Kidney glomerular epithelial cell (primary cell): ENCODE results near the gene MBTD1.
"Not testable (repeated sequence)": the region's sequence is repeated elsewhere in the genome, so short reads cannot be mapped to it uniquely, and the experiment has no call there.

Source experiments
- DNase-seq: peaks from one replicate; lab custom pipeline; 2025; lab: John Stamatoyannopoulos, UW

The MBTD1 gene

DNA sequence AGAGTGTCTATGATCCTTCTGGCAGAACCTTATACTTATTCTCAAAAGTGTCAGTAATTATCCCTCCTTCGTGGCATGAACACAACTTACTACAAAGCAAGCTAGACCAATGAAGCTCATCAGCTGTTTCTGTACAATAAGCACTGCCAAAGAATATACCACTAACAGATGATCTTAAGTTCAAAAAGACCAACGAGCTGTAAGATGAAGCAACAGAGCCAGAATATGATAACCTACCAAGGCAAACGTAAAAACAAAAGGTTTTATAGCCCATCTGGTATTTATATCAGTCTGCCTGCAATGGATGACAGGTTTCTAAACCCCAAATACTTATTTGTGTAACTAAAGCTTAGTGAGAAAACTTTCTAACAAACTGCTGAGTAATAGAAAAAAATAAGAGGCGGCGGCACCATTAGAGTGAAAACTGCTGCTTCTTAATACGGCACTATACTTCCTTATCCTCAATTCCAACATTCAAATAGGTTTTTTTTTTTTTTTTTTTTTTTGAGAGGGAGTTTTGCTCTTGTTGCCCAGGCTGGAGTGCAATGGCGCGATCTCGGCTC, 71.5 kb downstream of the MBTD1 start:
- no peak for DNase-seq

DNA sequence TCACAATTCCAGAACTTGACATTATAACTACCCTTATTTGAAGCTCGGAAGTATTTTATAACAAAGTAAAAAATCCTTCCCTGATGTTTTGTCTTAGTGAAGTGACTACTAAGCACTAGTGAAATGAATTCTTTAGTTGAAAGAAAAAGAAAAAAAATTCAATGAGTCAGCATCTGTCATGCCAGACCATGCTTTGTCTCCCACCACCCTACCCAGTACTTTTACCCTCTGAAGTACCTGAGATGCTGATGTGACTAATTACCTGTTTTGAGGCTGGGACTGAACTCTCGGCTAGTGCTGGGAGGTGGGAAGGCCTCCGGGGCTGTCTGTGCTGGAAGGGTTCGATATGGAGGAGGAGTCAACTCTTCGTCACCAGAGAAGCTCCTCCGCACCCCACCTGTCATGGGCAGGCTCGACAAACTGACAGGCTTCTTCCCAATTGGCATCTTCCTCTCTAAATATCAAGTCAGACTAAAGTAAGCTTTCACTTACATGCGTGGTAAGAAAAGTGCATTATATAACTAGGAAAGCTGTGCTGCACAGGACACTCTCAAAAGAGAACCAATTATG, 74.0 kb downstream of the MBTD1 start:
- DNase-seq = no peak

DNA sequence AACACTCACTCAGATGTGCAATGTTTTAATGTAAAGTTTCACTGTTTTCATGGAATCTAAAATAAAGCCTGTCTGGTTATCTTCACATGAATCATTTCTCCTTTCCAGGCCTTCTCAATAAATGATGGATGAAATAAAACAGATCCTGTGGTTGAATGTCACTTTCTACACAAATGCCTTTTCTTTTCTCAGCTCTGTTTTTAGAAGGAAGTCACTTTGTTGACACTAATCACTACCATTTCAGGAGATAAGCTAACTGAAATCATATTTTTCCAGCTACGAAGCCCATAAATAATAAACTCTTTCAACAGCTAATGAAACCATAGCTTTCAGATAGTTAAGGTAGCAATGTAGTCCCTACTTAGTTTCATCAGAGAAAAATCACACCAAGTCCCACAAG, 75.7 kb downstream of the MBTD1 start:
- no peak for DNase-seq

DNA sequence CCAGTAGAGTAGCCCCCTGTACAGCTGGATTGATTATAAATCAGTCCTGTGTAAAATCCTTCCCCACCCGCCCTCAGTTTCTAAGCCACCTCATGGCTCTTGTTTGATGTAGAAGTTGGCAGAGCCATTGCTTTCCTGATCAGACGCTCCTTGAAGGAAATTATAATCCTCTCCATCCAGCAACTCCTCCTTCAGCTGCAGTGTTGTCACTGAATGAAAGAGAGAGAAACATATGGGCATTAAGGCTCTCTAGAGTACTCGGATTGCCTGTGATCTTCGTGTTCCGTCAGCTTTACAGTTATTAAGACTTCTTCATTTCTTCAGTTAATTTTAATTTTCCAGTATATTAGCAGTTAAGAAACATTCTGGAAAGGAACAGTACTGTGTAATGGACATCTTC, 79.4 kb downstream of the MBTD1 start:
- no peak for DNase-seq

DNA sequence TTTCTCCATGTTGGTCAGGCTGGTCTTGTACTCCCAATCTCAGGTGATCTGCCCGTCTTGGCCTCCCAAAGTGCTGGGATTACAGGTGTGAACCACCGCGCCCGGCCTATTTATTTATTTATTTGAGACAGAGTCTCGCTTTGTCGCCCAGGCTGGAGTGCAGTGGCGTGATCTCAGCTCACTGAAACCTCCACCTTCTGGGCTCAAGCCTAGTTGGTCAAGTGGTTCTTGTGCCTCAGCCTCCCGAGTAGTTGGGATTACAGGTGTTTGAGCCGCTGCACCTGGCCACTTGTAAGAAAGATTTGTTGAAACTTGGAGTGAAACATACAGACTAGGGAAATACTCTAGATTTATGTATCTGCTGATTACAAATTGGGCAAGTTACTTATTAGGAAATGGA, 87.8 kb downstream of the MBTD1 start:
- DNase-seq = not testable (repeated sequence)

DNA sequence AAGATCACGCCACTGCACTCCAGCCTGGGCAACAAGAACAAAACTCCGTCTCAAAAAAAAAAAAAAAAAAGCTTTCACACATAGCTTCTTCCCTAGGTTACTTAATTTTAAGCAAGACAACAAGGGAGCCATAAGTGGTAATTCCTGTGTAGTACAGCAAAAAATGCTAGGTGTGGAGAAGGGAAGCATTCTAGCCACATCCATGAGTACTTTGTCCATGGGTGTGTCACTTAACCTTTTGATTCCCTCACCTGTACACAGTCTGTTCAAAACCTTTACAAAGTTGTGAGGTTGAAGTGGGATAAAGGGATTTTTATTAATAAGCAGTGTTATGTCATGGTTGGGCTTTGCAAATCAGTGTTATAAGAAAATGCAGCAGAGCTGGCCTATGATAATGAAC, 89.1 kb downstream of the MBTD1 start:
- DNase-seq = no peak

DNA sequence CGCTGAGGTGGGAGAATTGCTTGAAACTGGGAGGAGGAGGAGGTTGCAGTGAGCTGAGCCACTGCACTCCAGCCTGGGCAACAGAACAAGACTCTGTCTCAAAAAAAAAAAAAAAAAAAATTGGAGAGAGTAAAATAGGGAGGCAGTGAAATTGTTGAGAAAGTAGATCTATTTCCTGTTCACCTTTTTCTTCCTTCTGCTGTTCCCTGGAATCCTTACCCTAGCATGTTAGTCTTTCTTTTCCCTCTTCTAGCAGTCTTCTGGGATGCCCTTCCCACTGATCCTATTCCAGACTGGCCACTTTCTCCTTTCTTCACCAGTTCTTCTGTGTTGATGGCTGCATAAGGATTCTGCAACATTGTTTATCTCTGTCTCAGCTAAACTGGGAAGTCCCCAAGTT, 90.5 kb downstream of the MBTD1 start:
- no peak for DNase-seq

DNA sequence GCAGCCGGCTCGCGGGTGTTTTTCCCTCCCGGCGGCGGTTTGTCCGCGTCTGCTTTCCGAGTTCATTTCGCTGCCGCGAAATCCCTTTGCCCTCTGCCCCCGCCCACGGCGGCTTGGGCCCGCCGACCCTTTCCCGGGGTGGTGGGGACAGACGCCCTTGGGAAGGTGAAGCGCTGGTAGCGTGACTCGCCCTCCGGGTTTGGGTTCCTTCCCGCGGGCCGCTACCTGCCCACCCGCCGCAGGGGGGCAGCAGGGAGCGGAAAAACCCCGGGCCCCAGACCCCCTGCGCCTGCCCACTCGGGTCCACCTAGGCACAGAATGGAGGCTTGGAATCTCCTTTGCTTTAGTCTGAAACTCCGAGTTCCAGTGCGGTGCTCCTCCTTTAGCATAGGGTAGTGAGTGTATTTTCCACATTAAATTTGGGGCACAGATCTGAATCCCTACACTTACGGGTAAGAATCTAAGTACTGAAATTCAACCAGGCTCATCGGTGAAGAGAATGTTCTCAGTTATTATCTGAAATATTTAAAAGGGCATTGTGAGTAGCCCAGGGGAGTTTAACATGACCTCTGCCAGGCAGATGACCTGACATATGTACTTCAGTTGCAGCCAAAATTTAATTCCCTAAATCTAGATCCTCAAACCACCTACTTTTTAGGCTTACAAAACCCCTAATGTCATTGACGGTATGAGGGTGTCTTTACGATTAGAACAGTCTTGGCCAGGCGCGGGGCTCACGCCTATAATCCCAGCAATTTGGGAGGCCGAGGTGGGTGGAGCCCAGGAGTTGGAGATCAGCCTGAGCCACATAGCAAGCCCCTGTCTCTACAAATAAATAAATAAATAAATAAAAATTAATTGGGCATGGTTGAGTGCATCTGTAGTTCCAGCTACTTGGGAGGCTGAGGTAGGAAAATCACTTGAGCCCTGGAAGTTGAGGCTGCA, 92.6 kb downstream of the MBTD1 start:
- DNase-seq = peak; percentile 46

DNA sequence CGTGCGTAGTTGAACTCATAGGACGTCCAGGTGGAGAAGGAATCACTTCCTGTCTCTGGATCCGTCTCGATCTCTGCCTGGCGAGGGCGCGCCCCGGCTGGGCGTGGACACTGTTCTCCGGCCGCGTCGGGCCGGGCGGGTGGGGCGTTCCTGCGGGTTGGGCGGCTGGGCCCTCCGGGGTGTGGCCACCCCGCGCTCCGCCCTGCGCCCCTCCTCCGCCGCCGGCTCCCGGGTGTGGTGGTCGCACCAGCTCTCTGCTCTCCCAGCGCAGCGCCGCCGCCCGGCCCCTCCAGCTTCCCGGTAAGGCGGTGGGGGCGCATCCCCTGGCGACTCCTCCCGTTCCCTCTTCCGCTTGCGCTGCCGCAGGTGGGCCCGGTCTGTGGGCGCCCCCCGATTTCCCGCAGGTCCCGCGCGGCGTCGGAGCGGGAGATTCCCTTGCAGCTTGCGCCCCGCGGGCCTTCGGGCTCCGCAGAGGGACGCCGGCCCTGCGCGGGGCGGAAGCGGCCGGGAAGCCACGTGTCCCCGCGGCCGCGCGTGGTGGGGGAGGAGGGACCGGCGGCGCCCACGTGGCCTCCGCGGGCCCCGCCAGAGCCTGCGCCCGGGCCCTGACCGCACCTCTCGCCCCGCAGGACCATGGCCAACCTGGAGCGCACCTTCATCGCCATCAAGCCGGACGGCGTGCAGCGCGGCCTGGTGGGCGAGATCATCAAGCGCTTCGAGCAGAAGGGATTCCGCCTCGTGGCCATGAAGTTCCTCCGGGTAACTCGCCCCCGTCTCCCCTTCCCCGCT, 93.5 kb downstream of the MBTD1 start, which contains the start of gene NME2:
NME2 (plus strand) TSS at position 214 of the 789 bp plus-strand sequence; CDS start at position 634, 420 bp downstream.
- DNase-seq = peak; percentile 81

DNA sequence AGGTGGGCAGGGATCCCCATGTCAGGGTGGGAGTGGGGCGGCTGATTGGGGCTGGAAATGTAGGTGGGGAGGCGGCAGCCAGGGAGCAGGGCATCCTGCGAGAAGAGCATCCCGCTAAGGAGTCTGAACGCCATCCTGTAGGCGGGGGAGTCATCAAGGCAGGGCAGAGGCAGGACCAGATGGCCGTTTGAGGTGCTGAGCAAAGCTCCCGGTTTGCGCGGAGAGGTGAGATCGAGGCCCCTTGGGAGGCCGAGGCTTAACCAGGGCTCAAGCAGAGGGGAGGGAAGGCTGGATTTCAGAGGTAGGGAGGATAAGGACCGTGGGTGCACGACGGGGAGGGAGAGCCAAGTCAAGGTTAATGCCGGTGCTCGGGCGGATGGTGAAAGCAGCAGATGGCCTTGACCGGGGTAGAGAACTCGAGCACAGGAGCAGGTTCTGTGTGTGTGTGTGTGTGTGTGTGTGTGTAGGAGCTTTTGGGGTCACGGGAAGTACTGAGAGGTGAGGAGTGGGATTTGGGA, 94.1 kb downstream of the MBTD1 start:
- no peak for DNase-seq

DNA sequence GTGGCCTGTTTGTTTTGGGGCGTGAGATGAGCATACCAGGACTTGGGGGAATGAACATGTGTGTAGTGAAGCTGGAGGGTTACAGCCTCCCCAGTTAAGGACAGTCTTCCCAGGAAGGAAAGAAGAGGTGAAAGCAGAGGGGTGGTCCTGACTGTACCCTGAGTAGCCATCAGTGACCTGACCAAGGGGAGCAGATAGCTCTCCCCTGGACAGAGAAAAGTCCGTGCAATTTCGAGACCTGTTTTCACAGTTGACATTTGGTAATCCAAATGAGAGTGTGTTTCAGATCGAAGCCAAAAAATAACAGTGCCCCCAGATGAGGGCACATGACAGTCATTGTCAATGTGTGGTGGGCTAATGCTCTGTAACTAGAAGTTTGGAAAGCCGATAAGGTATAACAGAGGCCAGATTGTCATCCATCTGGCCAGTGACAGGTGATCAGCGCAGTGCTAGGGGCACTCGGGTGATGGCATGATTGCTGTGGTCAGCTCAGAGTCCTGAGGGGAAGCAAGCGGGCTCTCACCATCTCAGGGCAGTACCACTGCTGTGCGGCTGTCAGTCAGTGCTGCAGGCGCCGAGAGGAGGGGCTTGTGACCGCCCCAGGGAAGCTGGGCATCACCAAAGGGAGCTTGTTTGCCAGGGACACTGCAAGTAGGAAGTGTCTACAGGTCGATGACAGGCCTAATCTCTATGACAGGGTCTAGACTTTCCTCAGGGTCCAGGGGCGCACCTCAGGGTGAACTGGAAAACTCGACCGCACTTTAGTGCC, 94.8 kb downstream of the MBTD1 start:
- DNase-seq = no peak

DNA sequence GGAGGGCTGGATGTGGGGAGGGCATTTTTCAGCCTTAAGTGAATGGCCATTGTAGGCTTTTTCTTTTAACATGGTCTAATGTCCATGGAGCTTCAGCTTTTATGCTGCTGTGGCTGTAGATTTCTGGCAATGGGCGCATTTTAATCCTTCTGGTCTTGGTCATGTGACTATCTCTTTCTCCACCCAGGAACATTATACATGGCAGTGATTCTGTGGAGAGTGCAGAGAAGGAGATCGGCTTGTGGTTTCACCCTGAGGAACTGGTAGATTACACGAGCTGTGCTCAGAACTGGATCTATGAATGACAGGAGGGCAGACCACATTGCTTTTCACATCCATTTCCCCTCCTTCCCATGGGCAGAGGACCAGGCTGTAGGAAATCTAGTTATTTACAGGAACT, 98.3 kb downstream of the MBTD1 start:
- no peak for DNase-seq

DNA sequence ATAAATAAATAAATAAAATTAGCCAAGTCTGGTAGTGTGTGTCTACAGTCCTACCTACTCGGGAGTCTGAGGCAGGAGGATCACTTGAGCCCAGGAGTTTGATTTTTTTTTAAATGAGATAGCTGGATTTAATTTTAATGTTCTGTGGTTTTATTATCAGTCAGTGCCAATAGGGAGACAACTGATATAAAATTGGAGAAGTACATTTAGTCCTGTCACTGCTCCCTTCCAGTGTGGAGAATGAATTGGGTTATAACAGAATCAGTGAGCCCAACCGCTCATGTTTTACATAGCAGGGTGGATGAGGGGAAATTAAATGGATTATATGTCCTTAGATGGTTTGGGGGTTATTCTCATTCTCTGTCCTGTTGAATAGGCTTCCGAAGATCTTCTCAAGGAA, 100.2 kb downstream of the MBTD1 start:
- DNase-seq = no peak

DNA sequence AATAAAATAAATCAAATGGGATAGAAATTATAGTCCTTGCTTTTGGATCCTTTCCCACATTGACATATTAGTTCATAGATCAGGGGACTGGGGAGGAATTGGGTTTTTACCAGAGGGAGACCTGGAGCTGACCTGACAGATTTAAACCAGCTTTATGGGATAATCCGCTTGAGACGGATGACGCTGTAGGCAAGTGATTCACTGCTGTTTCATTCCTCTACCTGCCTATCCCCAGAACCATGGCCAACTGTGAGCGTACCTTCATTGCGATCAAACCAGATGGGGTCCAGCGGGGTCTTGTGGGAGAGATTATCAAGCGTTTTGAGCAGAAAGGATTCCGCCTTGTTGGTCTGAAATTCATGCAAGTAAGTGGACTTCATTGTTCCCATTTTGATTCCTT, 104.4 kb downstream of the MBTD1 start:
- DNase-seq = no peak

DNA sequence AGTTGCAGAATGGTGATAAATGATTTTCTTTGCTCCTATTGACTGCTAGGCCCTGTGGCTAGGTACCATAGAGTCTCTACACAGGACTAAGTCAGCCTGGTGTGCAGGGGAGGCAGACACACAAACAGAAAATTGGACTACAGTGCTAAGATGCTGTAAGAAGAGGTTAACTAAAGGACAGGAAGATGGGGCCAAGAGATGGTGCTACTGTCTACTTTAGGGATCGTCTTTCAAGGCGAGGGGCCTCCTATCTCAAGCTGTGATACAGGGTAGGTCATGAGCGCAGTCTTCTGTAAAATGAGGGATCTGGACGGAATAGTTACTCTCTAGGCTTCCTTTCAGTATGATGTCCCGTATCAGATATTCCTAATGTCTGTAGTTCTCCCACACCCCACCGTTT, 105.7 kb downstream of the MBTD1 start:
- no peak for DNase-seq

DNA sequence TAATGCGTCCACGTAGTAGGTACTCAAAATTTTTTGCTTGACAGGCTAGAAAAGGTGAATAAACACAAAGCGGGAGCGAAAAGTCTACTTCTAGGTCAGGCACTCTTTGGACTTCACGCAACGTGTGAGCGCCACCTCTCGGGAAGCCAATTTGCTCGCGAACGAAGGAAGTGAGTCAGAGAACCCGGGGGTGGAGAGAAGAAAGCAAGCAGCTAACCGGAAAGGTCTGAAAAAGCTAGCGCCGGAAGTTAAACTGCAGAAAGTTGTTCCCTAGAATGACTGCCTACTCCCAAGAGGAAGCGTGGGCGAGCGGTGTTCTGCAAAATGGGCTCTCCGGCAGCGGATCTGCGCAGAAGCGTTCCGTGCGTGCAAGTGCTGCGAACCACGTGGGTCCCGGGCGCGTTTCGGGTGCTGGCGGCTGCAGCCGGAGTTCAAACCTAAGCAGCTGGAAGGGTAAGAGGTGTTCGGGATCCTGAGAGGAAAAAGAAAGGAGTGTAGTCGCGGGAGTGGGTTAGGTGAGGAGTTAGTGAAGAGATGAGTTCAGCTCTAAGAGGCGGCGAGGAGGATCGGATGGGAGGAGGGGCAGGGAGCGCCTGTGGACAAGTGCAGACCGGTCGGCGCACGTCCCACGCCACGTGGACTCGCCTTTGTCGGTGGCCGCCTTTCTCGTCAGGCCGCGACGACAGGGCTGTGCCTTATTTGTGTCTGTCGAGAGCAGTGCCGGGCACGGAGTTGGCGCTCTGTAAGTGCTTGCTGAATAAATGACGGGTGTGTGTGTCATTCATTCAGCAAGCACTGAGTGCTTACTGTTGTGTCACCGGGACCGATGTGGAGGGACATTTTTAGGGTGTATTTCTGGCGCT, 106.4 kb downstream of the MBTD1 start, which contains the start of gene NME1:
NME1 (plus strand) TSS at position 350 of the 863 bp plus-strand sequence. CDS start 2,096 bp downstream, outside the sequence.
- peak; percentile 99 for DNase-seq

DNA sequence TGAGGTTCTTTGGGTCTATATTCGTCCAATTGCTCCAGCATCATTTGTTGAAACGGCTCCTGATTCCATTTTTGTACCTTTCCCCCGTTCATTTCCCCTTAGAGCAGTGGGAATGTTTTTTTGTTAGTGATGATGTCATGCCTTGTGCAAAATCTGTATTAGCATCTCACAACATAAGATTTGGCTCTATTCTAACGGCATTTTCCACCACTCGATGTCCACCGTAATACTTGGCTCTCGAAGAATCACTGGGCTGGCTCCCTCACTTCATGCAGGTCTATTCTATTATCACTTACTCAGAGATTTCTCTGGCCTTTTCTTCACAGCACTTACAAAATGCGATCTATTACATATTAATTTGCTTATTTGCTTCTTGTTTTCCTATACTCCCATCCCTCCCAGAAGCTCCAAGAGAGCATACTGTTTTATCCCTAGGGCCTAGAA, 107.1 kb downstream of the MBTD1 start:
- DNase-seq = no peak

DNA sequence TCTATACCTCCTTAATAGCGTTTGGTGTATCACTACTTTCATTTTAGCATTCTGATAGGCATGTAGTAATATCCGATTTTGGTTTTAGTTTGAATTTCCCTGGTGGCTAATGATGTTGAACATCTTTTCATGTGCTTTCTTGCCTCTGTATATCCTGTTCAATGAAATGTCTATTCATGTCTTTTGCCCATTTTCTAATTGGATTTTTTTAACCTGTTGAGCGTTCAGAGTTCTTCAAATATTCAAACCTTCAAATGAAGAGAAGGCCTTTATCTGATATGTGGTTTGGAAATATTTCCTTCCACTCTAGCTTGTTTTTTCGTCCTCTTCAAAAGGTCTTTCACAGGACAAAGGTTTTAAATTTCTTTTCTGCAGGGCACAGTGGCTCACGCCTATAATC, 108.9 kb downstream of the MBTD1 start:
- no peak for DNase-seq

DNA sequence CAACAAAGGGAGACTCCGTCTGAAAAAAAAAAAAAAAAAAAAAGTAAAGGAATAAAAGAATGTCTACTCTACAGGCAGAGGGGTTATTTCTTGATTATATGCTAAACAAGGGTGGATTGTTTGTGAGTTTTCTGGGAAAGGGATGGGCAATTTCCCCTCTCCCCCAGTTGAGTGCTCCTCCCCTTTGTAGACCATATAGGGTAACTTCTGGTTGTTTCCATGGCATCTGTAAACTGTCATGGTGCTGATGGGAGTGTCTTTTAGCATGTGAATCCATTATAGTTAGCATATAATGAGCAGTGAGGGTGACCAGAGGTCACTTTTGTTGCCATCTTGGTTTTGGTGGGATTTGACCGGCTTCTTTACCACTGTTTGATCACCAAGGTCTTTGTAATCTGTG, 110.7 kb downstream of the MBTD1 start:
- DNase-seq = no peak

DNA sequence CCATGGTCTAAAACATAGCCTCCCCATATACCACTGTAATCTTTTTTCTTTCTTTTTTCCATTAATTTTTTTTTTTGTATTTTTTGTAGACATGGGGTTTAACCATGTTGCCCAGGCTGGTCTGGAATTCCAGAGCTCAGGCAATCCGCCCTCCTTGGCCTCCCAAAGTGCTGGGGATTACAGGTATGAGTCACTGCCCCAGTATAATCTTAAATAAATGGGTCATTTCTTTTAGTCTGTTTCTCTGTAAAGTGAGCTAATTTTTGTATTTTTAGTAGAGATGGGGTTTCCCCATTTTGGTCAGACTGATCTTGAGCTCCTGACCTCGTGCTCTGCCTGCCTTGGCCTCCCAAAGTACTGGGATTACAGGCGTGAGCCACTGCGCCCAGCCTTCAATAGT, 112.2 kb downstream of the MBTD1 start:
- no peak for DNase-seq
